GM12878 (cell line): ENCODE results near the gene TCTN1. TPM values are rescaled to one million over a fixed set of nuclear protein-coding genes. Genes with fewer than 3 reads are reported as not detected.

Experiments
- ATAC-seq: fragments of 200-7000 bp; cut with Tn5 transposase; 3 replicates; pipeline ENCODE4 v1.9.1; 2020; ENCODE audit warnings: mild to moderate bottlenecking, moderate library complexity
- BruUV-seq: library from RNA; stranded (reverse); fragments of 400-500 nt; replicated peaks from 2 replicates; lab custom pipeline; 2021; lab: Mats Ljungman, UMichigan
- CTCF ChIA-PET: fragments of 300-600 bp; sonication (Branson Sonifier 250); formaldehyde crosslinking; extraction: SDS; loops from one replicate; lab custom pipeline; 2021; ENCODE audit warnings: inconsistent platforms; lab: Yijun Ruan, JAX
- POLR2A ChIA-PET: fragments of 350-600 bp; formaldehyde crosslinking; extraction: SDS; loops from one replicate; lab custom pipeline; 2021; ENCODE audit warnings: inconsistent platforms; lab: Charles Lee
- RAD21 ChIA-PET: fragments of 300-600 bp; sonication (Branson Sonifier 250); formaldehyde crosslinking; loops from one replicate; lab custom pipeline; 2023; ENCODE audit warnings: antibody characterized with exemption; ENCODE audit not compliant: unreplicated experiment; lab: Charles Lee
- SMC1A ChIA-PET: fragments of 300-600 bp; sonication (Branson Sonifier 250); formaldehyde crosslinking; loops from one replicate; lab custom pipeline; 2023; ENCODE audit not compliant: unreplicated experiment, uncharacterized antibody; lab: Charles Lee
- DNase-seq: peaks from one replicate; pipeline ENCODE4 v3.0.0-alpha.2; 2011; ENCODE audit warnings: low read depth, low spot score
- FAIRE-seq: peaks from 3 replicates; lab custom pipeline; 2011; peaks lifted over from hg19 to GRCh38; lab: Jason Lieb, UNC
- H2AFZ ChIP-seq: 2 replicates; pipeline ENCODE4 v1.6.0; 2011; ENCODE audit warnings: low read depth, low read length, control low read depth; ENCODE audit not compliant: control insufficient read depth
- H3K27ac ChIP-seq: 2 replicates; pipeline ENCODE4 v1.5.1; 2011; ENCODE audit warnings: control low read depth; ENCODE audit not compliant: control insufficient read depth, insufficient read depth
- H3K27me3 ChIP-seq, 2 experiments: replicated peaks in 1 of 2; 2 replicates each; pipeline versions ENCODE4 v1.6.0 to v1.6.1; 2011; ENCODE audit warnings: low read length in 1 of 2; ENCODE audit not compliant: control insufficient read depth in 2 of 2, insufficient read depth in 2 of 2
- H3K36me3 ChIP-seq, 2 experiments: 2 replicates each; pipeline ENCODE4 v1.5.1; 2011; ENCODE audit warnings: low read length in 1 of 2; ENCODE audit not compliant: control insufficient read depth in 2 of 2, insufficient read depth in 2 of 2
- H3K4me1 ChIP-seq: 2 replicates; pipeline ENCODE4 v1.6.1; 2011; ENCODE audit warnings: mild to moderate bottlenecking, low read length, moderate library complexity, mixed read lengths; ENCODE audit not compliant: control insufficient read depth, insufficient read depth
- H3K4me2 ChIP-seq: 2 replicates; pipeline ENCODE4 v1.6.0; 2011; ENCODE audit warnings: control low read depth; ENCODE audit not compliant: control insufficient read depth, insufficient read depth
- H3K4me3 ChIP-seq: fragments of 200-600 bp; sonication (generic); 2 replicates; pipeline ENCODE4 v1.5.1; 2016
- H3K79me2 ChIP-seq: 2 replicates; pipeline ENCODE4 v1.6.0; 2011; ENCODE audit warnings: low read length; ENCODE audit not compliant: control insufficient read depth, insufficient read depth
- H3K9ac ChIP-seq: 2 replicates; pipeline ENCODE4 v1.8.0; 2011; ENCODE audit warnings: low read length, control low read depth, mixed read lengths; ENCODE audit not compliant: control insufficient read depth, insufficient read depth
- H3K9me3 ChIP-seq: replicated peaks from 3 replicates; pipeline ENCODE4 v1.5.1; 2011; ENCODE audit warnings: mild to moderate bottlenecking, low read length; ENCODE audit not compliant: control insufficient read depth, insufficient read depth
- H4K20me1 ChIP-seq: 2 replicates; pipeline ENCODE4 v1.6.0; 2011; ENCODE audit not compliant: control insufficient read depth, insufficient read depth
- ATF2 ChIP-seq: IDR thresholded peaks from 2 replicates; pipeline ENCODE4 v1.6.1; 2012; ENCODE audit warnings: low read length, inconsistent platforms
- BCL11A ChIP-seq: IDR thresholded peaks from 2 replicates; pipeline ENCODE4 v1.6.1; 2011; ENCODE audit warnings: low read depth, low read length
- CBFB ChIP-seq: IDR thresholded peaks from 2 replicates; pipeline ENCODE4 v1.6.1; 2016; ENCODE audit warnings: antibody characterized with exemption, low read depth
- CBX5 ChIP-seq: sonication (generic); IDR thresholded peaks from 2 replicates; pipeline ENCODE4 v1.6.1; 2016; ENCODE audit warnings: low read depth, moderate library complexity, mild to moderate bottlenecking, inconsistent platforms
- CREM ChIP-seq: IDR thresholded peaks from 2 replicates; pipeline ENCODE4 v1.6.1; 2014; ENCODE audit warnings: antibody characterized with exemption, low read depth
- EED ChIP-seq: sonication (generic); IDR thresholded peaks from 2 replicates; pipeline ENCODE4 v1.6.1; 2016; ENCODE audit warnings: antibody characterized with exemption, low read depth
- FOXM1 ChIP-seq: IDR thresholded peaks from 2 replicates; pipeline ENCODE4 v1.6.1; 2012; ENCODE audit warnings: low read depth, mild to moderate bottlenecking, inconsistent platforms, low read length, moderate library complexity
- IRF4 ChIP-seq: IDR thresholded peaks from 2 replicates; pipeline ENCODE4 v1.6.1; 2011; ENCODE audit warnings: low read depth, low read length
- JUNB ChIP-seq: IDR thresholded peaks from 2 replicates; pipeline ENCODE4 v1.6.1; 2016; ENCODE audit warnings: antibody characterized with exemption, mild to moderate bottlenecking
- LARP7 ChIP-seq: fragments of 450-650 bp; IDR thresholded peaks from 2 replicates; pipeline ENCODE4 v1.6.1; 2017; ENCODE audit warnings: mild to moderate bottlenecking
- MEF2A ChIP-seq: IDR thresholded peaks from 2 replicates; pipeline ENCODE4 v1.6.1; 2011; ENCODE audit warnings: low read depth, mild to moderate bottlenecking, low read length, moderate library complexity; ENCODE audit not compliant: insufficient read depth
- MTA3 ChIP-seq: IDR thresholded peaks from 2 replicates; pipeline ENCODE4 v1.6.1; 2012; ENCODE audit warnings: low read length, inconsistent platforms, borderline replicate concordance
- NFIC ChIP-seq: IDR thresholded peaks from 2 replicates; pipeline ENCODE4 v1.6.1; 2012; ENCODE audit warnings: low read depth, mild to moderate bottlenecking, inconsistent platforms, low read length, moderate library complexity
- PBX3 ChIP-seq: IDR thresholded peaks from 2 replicates; pipeline ENCODE4 v1.6.1; 2011; ENCODE audit warnings: mild to moderate bottlenecking, low read depth, low read length, moderate library complexity; ENCODE audit not compliant: insufficient replicate concordance
- RB1 ChIP-seq: fragments of 450-650 bp; formaldehyde crosslinking; IDR thresholded peaks from 2 replicates; pipeline ENCODE4 v1.6.1; 2017; ENCODE audit warnings: mild to moderate bottlenecking, borderline replicate concordance
- RELA ChIP-seq: fragments of 450-650 bp; IDR thresholded peaks from 2 replicates; pipeline ENCODE4 v1.8.0; 2014; ENCODE audit warnings: borderline replicate concordance; ENCODE audit not compliant: partially characterized antibody
- RUNX3 ChIP-seq: IDR thresholded peaks from 2 replicates; pipeline ENCODE4 v1.6.1; 2012; ENCODE audit warnings: low read length, inconsistent platforms
- WRNIP1 ChIP-seq: IDR thresholded peaks from 2 replicates; pipeline ENCODE4 v1.6.1; 2011; ENCODE audit warnings: low read depth, low read length, improper control_type of control experiment, borderline replicate concordance
- ZNF24 ChIP-seq: fragments of 450-650 bp; IDR thresholded peaks from 2 replicates; pipeline ENCODE4 v1.6.1; 2017; ENCODE audit warnings: antibody characterized with exemption, mild to moderate bottlenecking
- WGBS: methylation state at CpG from one replicate; pipeline ENCODE4 v1.1.6; 2016; ENCODE audit warnings: low lambda C conversion rate; ENCODE audit not compliant: insufficient replicate concordance, insufficient coverage; ENCODE audit errors: missing lambda C conversion rate; 5-methylcytosine and 5-hydroxymethylcytosine counted together
- in situ Hi-C: fragments of 300-500 bp; cut with MboI; formaldehyde crosslinking; loops from 9 replicates; pipeline ENCODE4 v1.14.3; 2018; ENCODE audit warnings: mixed read lengths
- intact Hi-C: fragments of 100-400 bp; cut with micrococcal nuclease; formaldehyde crosslinking; loops from one replicate; pipeline ENCODE4 v1.14.2; 2022; ENCODE audit not compliant: unreplicated experiment
- polyA plus RNA-seq, 11 experiments: library from polyadenylated mRNA; depleted of rRNA in 4 of 11; unstranded in 6 of 11; stranded (reverse) in 5 of 11; fragments of >200 nt; fragmentation: Nextera tagmentation in 4 of 11; fragmentation: Illumina TruSeq in 1 of 11; extraction: Ambion mirVana in 4 of 11; extraction: Trizol in 1 of 11; gene quantifications; 1 replicate in 1 of 11; 2 replicates in 10 of 11; pipeline versions ENCODE4 v1.2.1 to v1.2.3, GENCODE V29; 2011 to 2016; ENCODE audit warnings: inconsistent platforms in 2 of 11, missing spikeins in 2 of 11, low read depth in 1 of 11
- total RNA-seq, 4 experiments: library from RNA; depleted of rRNA in 3 of 4; stranded (reverse); fragments of >200 nt in 3 of 4; fragmentation: Illumina TruSeq in 1 of 4; extraction: Trizol in 1 of 4; gene quantifications; 2 replicates each; pipeline versions ENCODE4 v1.2.1 to v1.2.3, GENCODE V29; 2013 to 2021
- TF ChIP-seq, protein P1 (sequence below): IDR thresholded peaks from 2 replicates; pipeline ENCODE4 v1.6.1; 2012; ENCODE audit warnings: low read depth, low read length, improper control_type of control experiment

The TCTN1 gene
- total and polyA plus RNA-seq, 10 of the 15 experiments (the other 5 are each of a cell fraction or from before 2014, with no cell fraction given): 8.8 to 23.5 (median 15.3) TPM

- Histone ChIP-seq H3K36me3 (no peaks in the 10 kb centered on the region), H3K4me1 (peaks cover 15% of the 10 kb centered on the region), H3K9ac (peak overlapping the region; percentile 72), H3K4me2 (peak overlapping the region; percentile 92), H3K4me3 (peak overlapping the region; percentile 58; the same call in 1 of the 2 replicates), H4K20me1 (no peaks in the 10 kb centered on the region), H3K27me3 (no peaks in the 10 kb centered on the region), H3K27ac (peak overlapping the region; percentile 64), H3K79me2 (no peaks in the 10 kb centered on the region), H3K9me3 (no peaks in the 10 kb centered on the region), H2AFZ (peak overlapping the region; percentile 46)
- DNase-seq: no peak
- no TSS peak for BruUV-seq
- no peak for FAIRE-seq
- peak; percentile 12 for ATAC-seq
- RAD21 ChIA-PET: interaction anchor here (1.0 to 4.6 kb wide), 7 partner anchors 18 to 165 kb away, joined by 3 to 23 read pairs (median 5); partner anchors contain the start of gene ARPC3
- POLR2A ChIA-PET: interaction anchor here (0.9 to 3.3 kb wide), 12 partner anchors 8 to 79 kb away, joined by 3 to 22 read pairs (median 6); no protein-coding TSS in a partner anchor
- CTCF ChIA-PET: interaction anchor here (0.9 to 5.4 kb wide), 7 partner anchors 9 to 214 kb away, joined by 3 to 21 read pairs (median 6); partner anchors contain the start of gene ARPC3
- intact Hi-C loops (no loop called here), in situ Hi-C loops (loop anchor here (5.0 kb wide), 2 partner anchors 82 to 212 kb away; no protein-coding TSS in a partner anchor)
- 0 out of 2 replicates have a peak, but pooled peaks have one; percentile 16 for TF ChIP-seq ATF2
- no peak for TF ChIP-seq WRNIP1
- TF ChIP-seq, protein P1, sequence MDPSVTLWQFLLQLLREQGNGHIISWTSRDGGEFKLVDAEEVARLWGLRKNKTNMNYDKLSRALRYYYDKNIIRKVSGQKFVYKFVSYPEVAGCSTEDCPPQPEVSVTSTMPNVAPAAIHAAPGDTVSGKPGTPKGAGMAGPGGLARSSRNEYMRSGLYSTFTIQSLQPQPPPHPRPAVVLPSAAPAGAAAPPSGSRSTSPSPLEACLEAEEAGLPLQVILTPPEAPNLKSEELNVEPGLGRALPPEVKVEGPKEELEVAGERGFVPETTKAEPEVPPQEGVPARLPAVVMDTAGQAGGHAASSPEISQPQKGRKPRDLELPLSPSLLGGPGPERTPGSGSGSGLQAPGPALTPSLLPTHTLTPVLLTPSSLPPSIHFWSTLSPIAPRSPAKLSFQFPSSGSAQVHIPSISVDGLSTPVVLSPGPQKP: no peak
- no peak for TF ChIP-seq IRF4
- peak; percentile 46; the same call in 1 of the 2 replicates for TF ChIP-seq EED
- TF ChIP-seq CBX5: no peak
- TF ChIP-seq FOXM1: peak; percentile 73; the same call in 1 of the 2 replicates
- TF ChIP-seq MTA3: no peak
- TF ChIP-seq LARP7: no peak
- TF ChIP-seq MEF2A: peak; percentile 69
- 0 out of 2 replicates have a peak, but pooled peaks have one; percentile 10 for TF ChIP-seq BCL11A
- no peak for TF ChIP-seq PBX3
- TF ChIP-seq ZNF24: no peak
- TF ChIP-seq NFIC: peak; percentile 71; the same call in 1 of the 2 replicates
- TF ChIP-seq CREM: no peak; the same call in 1 of the 2 replicates
- no peak for TF ChIP-seq RELA
- peak; percentile 81 for TF ChIP-seq JUNB
- TF ChIP-seq CBFB: peak; percentile 22; the same call in 1 of the 2 replicates
- TF ChIP-seq RUNX3: peak; percentile 56
- no peak for TF ChIP-seq RB1
- SMC1A ChIA-PET: interaction anchor here (0.6 to 4.1 kb wide), 21 partner anchors 9 to 158 kb away, joined by 3 to 14 read pairs (median 3); no protein-coding TSS in a partner anchor
- 3% methylated on average over 8 of the region's 8 CpGs for WGBS
Observed at GRCh38 chr12:110615171-110615570, 1.2 kb downstream of the TCTN1 start.
